ENCODE measurements around the gene DSG2.
"Not testable (repeated sequence)": the region's sequence is repeated elsewhere in the genome, so short reads cannot be mapped to it uniquely, and the experiment has no call there.

The DSG2 gene

DNA sequence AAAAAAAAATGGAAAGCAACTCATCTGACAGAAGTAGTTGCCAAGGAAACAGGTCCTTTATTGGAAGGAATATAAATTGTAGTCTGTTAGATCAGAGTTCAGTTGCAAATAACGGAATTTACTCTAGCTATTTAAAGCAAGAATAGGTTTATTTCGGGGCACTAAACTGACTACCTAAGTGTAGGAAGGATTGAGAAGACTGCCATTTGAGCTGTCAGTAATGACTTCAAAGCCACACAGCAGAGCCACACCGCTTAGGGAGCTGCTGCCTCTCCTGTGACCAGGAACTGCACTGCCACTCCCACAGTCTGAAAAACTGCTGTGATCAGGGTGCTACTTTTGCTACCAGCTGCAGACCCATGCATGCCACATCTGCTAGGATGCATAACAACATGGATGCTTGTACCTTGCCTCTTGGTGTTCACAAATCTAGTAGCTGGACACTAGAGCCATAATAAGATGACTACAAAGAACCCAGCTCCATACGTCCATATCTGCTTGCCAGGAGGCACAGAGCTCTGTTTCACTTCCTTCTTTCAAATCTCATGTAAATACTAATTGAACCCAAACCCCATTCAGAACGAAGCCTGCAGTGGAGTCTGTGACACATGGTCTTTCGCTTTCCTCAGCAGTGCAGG, 2.2 kb downstream of the DSG2 start:
- DNase-seq (ENCODE audit: low spot score), result no peak
- Histone ChIP-seq H3K27ac (no peak overlapping the region), H3K4me3 (no peak overlapping the region)
- TF ChIP-seq, protein P1, sequence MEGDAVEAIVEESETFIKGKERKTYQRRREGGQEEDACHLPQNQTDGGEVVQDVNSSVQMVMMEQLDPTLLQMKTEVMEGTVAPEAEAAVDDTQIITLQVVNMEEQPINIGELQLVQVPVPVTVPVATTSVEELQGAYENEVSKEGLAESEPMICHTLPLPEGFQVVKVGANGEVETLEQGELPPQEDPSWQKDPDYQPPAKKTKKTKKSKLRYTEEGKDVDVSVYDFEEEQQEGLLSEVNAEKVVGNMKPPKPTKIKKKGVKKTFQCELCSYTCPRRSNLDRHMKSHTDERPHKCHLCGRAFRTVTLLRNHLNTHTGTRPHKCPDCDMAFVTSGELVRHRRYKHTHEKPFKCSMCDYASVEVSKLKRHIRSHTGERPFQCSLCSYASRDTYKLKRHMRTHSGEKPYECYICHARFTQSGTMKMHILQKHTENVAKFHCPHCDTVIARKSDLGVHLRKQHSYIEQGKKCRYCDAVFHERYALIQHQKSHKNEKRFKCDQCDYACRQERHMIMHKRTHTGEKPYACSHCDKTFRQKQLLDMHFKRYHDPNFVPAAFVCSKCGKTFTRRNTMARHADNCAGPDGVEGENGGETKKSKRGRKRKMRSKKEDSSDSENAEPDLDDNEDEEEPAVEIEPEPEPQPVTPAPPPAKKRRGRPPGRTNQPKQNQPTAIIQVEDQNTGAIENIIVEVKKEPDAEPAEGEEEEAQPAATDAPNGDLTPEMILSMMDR (IDR thresholded peaks at IDR 0.05), result no peak

DNA sequence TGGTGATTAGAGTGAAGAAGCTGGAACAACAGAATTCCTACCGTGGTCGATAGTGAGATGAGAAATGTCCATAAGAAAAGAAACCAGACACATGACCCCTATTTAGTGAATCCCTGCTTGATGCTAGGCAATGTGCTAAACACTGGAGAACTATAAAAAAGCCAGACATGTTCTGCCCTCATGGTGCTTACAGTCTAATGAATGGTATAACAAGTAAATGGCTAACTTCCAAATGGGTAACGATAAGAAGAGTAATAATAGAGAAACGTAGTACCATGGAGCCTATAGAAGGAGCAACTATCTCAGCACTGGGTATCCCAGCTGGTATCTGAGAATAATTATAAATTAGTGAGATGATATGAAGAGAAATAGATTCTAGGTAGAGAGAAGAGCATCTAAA, 5.0 kb downstream of the DSG2 start:
- TF ChIP-seq, protein P1 (IDR thresholded peaks at IDR 0.05), result no peak
- H3K4me3 ChIP-seq, result no peak overlapping the region
- no peak for DNase-seq (ENCODE audit: low spot score)
- no peak overlapping the region for H3K27ac ChIP-seq

DNA sequence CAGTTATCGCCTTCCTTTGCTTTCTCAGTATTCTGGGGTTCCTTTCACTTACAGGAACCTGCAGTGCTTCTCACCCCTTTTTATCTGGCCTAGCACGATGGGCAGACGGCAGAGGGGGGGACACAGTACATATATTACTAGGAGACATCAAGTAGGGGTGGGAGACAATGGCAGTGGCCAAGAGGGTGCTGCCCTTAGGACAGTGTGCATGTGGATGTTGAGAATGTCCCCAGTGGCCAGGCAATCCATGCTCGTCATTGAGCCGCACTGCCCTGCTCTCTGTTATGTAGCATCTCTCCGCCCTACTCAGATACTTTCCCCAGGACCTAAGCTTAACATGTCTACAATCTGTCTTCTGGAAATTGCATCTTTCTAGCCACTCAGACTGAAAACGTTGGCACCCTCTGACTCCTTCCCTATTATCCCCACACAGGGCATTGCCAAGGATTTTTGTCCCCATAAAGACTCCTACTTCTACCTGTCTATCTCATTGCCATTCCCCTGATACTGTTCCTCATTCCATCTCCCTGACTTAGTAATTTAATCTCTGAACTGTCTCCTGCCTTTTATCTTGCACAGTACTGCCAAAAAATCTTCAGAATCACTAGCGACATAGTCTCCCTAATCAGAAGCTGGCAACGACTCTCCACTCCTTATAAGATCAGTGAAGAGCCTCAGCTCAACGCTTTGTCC, 6.6 kb downstream of the DSG2 start:
- DNase-seq (ENCODE audit: low spot score), result no peak
- H3K4me3 ChIP-seq, result no peak overlapping the region
- TF ChIP-seq, protein P1 (IDR thresholded peaks at IDR 0.05), result no peak
- H3K27ac ChIP-seq, result no peak overlapping the region

DNA sequence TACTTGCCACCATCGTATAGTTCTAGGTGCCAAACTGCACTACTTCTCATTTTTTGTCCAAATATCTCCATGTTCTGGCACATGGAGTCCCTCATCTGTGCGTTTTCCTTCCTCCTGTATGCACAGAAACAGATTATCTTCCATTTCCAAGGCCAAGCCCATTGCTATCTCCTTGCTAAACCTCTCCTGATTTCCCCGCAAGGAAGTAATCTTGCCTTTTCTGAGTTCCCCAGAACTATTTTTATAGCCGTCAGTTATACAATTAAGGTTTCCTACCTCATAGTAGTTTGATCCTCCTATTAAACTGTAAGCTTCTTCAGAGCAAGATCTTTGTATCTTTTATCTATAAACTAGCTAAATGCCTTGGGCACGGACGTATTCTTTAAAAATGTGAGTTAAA, 7.2 kb downstream of the DSG2 start:
- Histone ChIP-seq H3K4me3 (no peak overlapping the region), H3K27ac (no peak overlapping the region)
- TF ChIP-seq, protein P1 (IDR thresholded peaks at IDR 0.05), result no peak
- no peak for DNase-seq (ENCODE audit: low spot score)

DNA sequence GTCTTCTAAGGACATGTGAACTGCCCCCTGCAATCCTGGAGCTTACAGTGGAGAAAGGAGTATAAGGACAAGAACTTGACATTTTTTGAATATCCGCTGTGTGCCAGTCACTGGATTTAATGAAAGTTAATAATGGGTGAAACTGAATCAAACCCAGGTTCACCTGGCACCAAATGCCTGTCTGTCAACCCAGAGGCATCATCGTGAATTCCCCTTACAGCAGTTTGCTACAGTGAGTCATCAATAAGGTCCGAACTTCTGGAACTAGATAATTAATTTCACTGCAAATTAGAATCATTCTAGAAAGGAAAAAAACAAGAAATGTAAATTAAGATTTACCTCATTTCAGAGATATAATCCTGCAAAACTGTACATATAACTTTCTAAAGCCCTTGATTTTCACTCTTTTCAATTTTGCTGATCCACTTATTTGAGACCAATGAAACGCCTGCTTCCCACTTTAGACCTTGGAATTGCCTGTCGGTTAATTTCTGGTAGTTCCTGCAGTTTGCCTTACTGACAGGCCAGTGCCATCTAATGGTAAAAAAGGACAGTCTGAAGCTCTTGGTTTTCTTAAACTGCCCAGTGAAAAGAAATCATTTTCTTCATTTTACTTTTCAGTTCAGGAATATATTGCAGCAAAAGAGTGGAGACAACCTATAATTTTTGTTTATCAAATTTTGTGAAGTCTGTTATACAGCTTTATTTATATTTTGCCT, 8.2 kb downstream of the DSG2 start:
- TF ChIP-seq, protein P1 (IDR thresholded peaks at IDR 0.05), result no peak
- no peak for DNase-seq (ENCODE audit: low spot score)

DNA sequence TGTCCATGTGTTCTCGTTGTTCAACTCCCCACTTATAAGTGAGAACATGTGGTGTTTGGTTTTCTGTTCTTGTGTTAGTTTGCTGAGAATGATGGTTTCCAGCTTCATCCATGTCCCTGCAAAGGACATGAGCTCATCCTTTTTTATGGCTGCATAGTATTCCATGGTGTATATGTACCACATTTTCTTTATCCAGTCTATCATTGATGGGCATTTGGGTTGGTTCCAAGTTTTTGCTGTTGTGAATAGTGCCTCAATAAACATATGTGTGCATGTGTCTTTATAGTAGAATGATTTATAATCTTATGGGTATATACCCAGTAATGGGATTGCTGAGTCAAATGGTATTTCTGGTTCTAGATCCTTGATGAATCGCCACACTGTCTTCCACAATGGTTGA, 9.1 kb downstream of the DSG2 start:
- H3K27ac ChIP-seq; H3K4me3 ChIP-seq; DNase-seq (ENCODE audit: low spot score): not testable (repeated sequence)

More for the DNA sequence above, 8.2 kb downstream of the DSG2 start:
- no peak overlapping the region for H3K27ac ChIP-seq
- H3K4me3 ChIP-seq, result no peak overlapping the region

DNA sequence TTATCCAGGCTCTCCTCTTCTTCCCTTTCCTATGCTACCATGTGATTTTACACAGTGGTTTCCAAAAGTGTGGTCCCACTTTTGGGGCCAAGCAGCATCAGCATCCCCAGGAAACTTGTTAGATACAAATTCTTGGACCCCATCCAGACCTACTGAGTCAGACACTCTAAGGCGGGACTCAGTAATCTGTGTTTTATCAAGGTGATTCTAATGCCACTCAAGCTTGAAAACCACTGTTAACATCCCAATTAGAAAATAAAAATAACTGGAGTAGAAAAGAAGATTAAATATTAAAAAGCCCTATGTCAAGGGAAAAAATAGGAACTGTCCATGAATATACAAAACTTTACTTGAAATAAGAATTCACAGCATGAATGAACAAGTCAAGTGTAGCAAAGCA, 10.8 kb downstream of the DSG2 start:
- TF ChIP-seq, protein P1 (IDR thresholded peaks at IDR 0.05), result no peak
- Histone ChIP-seq H3K4me3 (no peak overlapping the region), H3K27ac (no peak overlapping the region)
- no peak for DNase-seq (ENCODE audit: low spot score)
